ENCODE data around the gene MRPL14.

The MRPL14 gene

GRCh38 chr6:44064948-44065272 lies 62.3 kb downstream of the MRPL14 start:
- no peak for DNase-seq (ENCODE audit: low spot score)

- DNase-seq (ENCODE audit: low spot score) = no peak
Measured at GRCh38 chr6:44064089-44064947, 62.9 kb downstream of the MRPL14 start.

- DNase-seq (ENCODE audit: low spot score) = no peak
Measured at GRCh38 chr6:44063561-44064059, 63.6 kb downstream of the MRPL14 start.

Data from germinal center (tissue), 1 donor.